ENCODE results near the gene ZNF132. TPM values are rescaled to one million over a fixed set of nuclear protein-coding genes. Genes with fewer than 3 reads are reported as not detected.
"Not testable (repeated sequence)": the region's sequence is repeated elsewhere in the genome, so short reads cannot be mapped to it uniquely, and the experiment has no call there.

The ZNF132 gene
- total RNA-seq (2021; ENCODE audit: unreplicated experiment), result not detected
- polyA plus RNA-seq (2012), result 0.55 and 0.79 TPM in 2 replicates
- percentile 15 among the genes with signal in this experiment for Bru-seq, nascent RNA
- percentile 9 among the genes with signal in this experiment for BruChase-seq, experiment 1, labeled RNA remaining after a 6-hour chase
- percentile 5 among the genes with signal in this experiment for BruChase-seq, experiment 2, labeled RNA remaining after a 2-hour chase
- long read RNA-seq, result 0 reads

GRCh38 chr19:58439576-58440554 lies at the start of gene ZNF132:
Gene ZNF132 (minus strand): TSS chr19:58440153. CDS start chr19:58439821, 332 bp downstream.
- DNase-seq (ENCODE audit: low read depth, low spot score) (no peak), ATAC-seq (no peak)
- TF ChIP-seq SRF (IDR thresholded peaks at IDR 0.05; ENCODE audit: low read depth) (no peak), JUND (IDR thresholded peaks at IDR 0.05) (no peak), EZH2phosphoT487 (IDR thresholded peaks at IDR 0.05; ENCODE audit: borderline replicate concordance) (no peak)
- no peak within 1 kb of the TSS for H3K9ac ChIP-seq (ENCODE audit: low read length)
- intact Hi-C loops (cut with micrococcal nuclease), result no loop called here
- BruUV-seq (replicated peaks), result no TSS peak
- H3K4me2 ChIP-seq (ENCODE audit: low read length), result no peak within 1 kb of the TSS
- no peak within 1 kb of the TSS for H3K4me3 ChIP-seq (replicated peaks in 1 of 2; ENCODE audit: low read depth in 1 of 2, low read length in 2 of 2)
- no peaks in the 10 kb centered on the region for H4K20me1 ChIP-seq (ENCODE audit: insufficient read depth)
- H3K9me2 ChIP-seq (ENCODE audit: insufficient read depth), result no peaks in the 10 kb centered on the region
- no peaks in the 10 kb centered on the region for H3K36me3 ChIP-seq (ENCODE audit: control insufficient read depth in 1 of 2, insufficient read depth in 2 of 2, low read length in 2 of 2)
- ChIA-PET CTCF (no interaction called here), POLR2A (no interaction called here), RAD21 (ENCODE audit: low non-redundant PET in 1 of 2, low total read pairs in 2 of 2, uncharacterized antibody in 2 of 2, unreplicated experiment in 2 of 2) (no interaction called here)
- H3K27me3 ChIP-seq (ENCODE audit: insufficient read depth, low read length), result no peaks in the 10 kb centered on the region
- H3K4me1 ChIP-seq (ENCODE audit: control insufficient read depth in 1 of 2, insufficient read depth in 2 of 2, low read length in 2 of 2), result no peaks in the 10 kb centered on the region
- no peaks in the 10 kb centered on the region for H3K79me2 ChIP-seq (ENCODE audit: insufficient read depth, low read length)
- peaks cover 3 to 6% of the 10 kb centered on the region in 2 experiments; a peak in 2 of 4 replicates for H3K9me3 ChIP-seq (ENCODE audit: control insufficient read depth in 1 of 2, insufficient read depth in 1 of 2, low read depth in 1 of 2, low read length in 2 of 2)
- no peak within 1 kb of the TSS for H2AFZ ChIP-seq (ENCODE audit: low read depth, low read length, poor library complexity, severe bottlenecking)
- H3K27ac ChIP-seq (ENCODE audit: low read depth, low read length), result no peak within 1 kb of the TSS

DNA sequence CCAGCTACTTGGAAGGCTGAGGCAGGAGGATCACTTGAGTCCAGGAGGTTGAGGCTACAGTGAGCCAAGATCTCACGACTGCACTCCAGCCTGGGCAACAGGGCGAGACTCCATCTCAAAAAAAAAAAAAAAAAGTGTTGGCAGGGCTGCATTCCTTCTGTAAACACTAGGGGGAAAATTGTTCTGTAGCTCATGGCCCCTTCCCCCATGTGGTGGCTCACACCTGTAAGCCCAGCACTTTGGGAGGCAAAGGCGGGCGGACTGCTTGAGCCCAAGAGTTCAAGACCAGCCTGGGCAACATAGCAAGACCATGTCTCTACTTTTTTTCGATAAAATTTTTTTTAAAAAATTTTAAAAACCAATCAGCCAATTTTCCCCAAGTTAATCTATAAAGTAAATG lies 44.4 kb upstream of the ZNF132 start:
- H3K9me3 ChIP-seq (ENCODE audit: control insufficient read depth in 1 of 2, insufficient read depth in 1 of 2, low read depth in 1 of 2, low read length in 2 of 2); CTCF ChIA-PET; DNase-seq (ENCODE audit: low read depth, low spot score); H3K79me2 ChIP-seq (ENCODE audit: insufficient read depth, low read length); H3K4me1 ChIP-seq (ENCODE audit: control insufficient read depth in 1 of 2, insufficient read depth in 2 of 2, low read length in 2 of 2); BruUV-seq (replicated peaks); RAD21 ChIA-PET (ENCODE audit: low non-redundant PET in 1 of 2, low total read pairs in 2 of 2, uncharacterized antibody in 2 of 2, unreplicated experiment in 2 of 2); H3K9ac ChIP-seq (ENCODE audit: low read length); intact Hi-C loops (cut with micrococcal nuclease); H3K27me3 ChIP-seq (ENCODE audit: insufficient read depth, low read length); POLR2A ChIA-PET; H3K4me2 ChIP-seq (ENCODE audit: low read length); H2AFZ ChIP-seq (ENCODE audit: low read depth, low read length, poor library complexity, severe bottlenecking); H4K20me1 ChIP-seq (ENCODE audit: insufficient read depth); H3K4me3 ChIP-seq (replicated peaks in 1 of 2; ENCODE audit: low read depth in 1 of 2, low read length in 2 of 2); H3K9me2 ChIP-seq (ENCODE audit: insufficient read depth); H3K36me3 ChIP-seq (ENCODE audit: control insufficient read depth in 1 of 2, insufficient read depth in 2 of 2, low read length in 2 of 2); H3K27ac ChIP-seq (ENCODE audit: low read depth, low read length): not testable (repeated sequence)
- TF ChIP-seq, protein P1, sequence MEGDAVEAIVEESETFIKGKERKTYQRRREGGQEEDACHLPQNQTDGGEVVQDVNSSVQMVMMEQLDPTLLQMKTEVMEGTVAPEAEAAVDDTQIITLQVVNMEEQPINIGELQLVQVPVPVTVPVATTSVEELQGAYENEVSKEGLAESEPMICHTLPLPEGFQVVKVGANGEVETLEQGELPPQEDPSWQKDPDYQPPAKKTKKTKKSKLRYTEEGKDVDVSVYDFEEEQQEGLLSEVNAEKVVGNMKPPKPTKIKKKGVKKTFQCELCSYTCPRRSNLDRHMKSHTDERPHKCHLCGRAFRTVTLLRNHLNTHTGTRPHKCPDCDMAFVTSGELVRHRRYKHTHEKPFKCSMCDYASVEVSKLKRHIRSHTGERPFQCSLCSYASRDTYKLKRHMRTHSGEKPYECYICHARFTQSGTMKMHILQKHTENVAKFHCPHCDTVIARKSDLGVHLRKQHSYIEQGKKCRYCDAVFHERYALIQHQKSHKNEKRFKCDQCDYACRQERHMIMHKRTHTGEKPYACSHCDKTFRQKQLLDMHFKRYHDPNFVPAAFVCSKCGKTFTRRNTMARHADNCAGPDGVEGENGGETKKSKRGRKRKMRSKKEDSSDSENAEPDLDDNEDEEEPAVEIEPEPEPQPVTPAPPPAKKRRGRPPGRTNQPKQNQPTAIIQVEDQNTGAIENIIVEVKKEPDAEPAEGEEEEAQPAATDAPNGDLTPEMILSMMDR (IDR thresholded peaks at IDR 0.05 in 2 of 3, conservative IDR thresholded peaks at IDR 0.05 in 1 of 3; ENCODE audit: borderline replicate concordance in 1 of 3, insufficient read depth in 1 of 3, low read depth in 2 of 3, low read length in 2 of 3), result 0 out of 6 replicates have a peak, but pooled peaks of 1 of the 3 experiments have one; percentile 12
- peak; percentile 51 for ATAC-seq

Data from HCT116 (cell line).